HCT116 (cell line): ENCODE results near the gene GPHN. TPM values are rescaled to one million over a fixed set of nuclear protein-coding genes. Genes with fewer than 3 reads are reported as not detected.

Experiments
- ATAC-seq: fragments of 200-7000 bp; cut with Tn5 transposase; 2 replicates; pipeline ENCODE4 v1.9.1; 2020; ENCODE audit warnings: mild to moderate bottlenecking, moderate library complexity
- BruUV-seq: library from RNA; stranded (reverse); fragments of 400-500 nt; replicated peaks from 2 replicates; lab custom pipeline; 2021; lab: Mats Ljungman, UMichigan
- CTCF ChIA-PET: fragments of 300-600 bp; sonication (Branson Sonifier 250); formaldehyde crosslinking; loops from one replicate; lab custom pipeline; 2021; ENCODE audit warnings: antibody characterized with exemption; lab: Charles Lee
- POLR2A ChIA-PET: fragments of 300-600, 350-600 bp; sonication (Branson Sonifier 250); formaldehyde crosslinking; loops from one replicate; lab custom pipeline; 2021; ENCODE audit warnings: antibody characterized with exemption; lab: Charles Lee
- RAD21 ChIA-PET, 2 experiments: fragments of 300-600 bp; sonication (Branson Sonifier 250); formaldehyde crosslinking; loops; one replicate each; lab custom pipeline; 2023; ENCODE audit warnings: low total read pairs in 2 of 2; ENCODE audit not compliant: uncharacterized antibody in 2 of 2, unreplicated experiment in 2 of 2, low non-redundant PET in 1 of 2; lab: Charles Lee
- DNase-seq: peaks from one replicate; pipeline ENCODE4 v3.0.0-alpha.2; 2010; ENCODE audit warnings: low read depth, low spot score
- H2AFZ ChIP-seq: fragments of 200-600 bp; shearing (Covaris generic), sonication (generic); 2 replicates; pipeline ENCODE4 v1.6.1; 2017; ENCODE audit warnings: low read depth, mixed run types, mixed read lengths, antibody characterized with exemption, low read length; ENCODE audit not compliant: poor library complexity, severe bottlenecking
- H3K27ac ChIP-seq: 2 replicates; pipeline ENCODE4 v1.5.1; 2012; ENCODE audit warnings: low read depth, low read length
- H3K27me3 ChIP-seq: fragments of 200-600 bp; sonication (generic); 2 replicates; pipeline ENCODE4 v1.6.1; 2016; ENCODE audit warnings: mixed run types, low read length, mixed read lengths; ENCODE audit not compliant: insufficient read depth
- H3K36me3 ChIP-seq, 2 experiments: fragments of 200-500 bp in 1 of 2; fragments of 200-600 bp in 1 of 2; sonication (Bioruptor generic) in 1 of 2; sonication (generic) in 1 of 2; 2 replicates each; pipeline versions ENCODE4 v1.5.1 to v1.6.1; 2014 to 2016; ENCODE audit warnings: low read length in 2 of 2, inconsistent platforms in 1 of 2, mixed read lengths in 1 of 2, mixed run types in 1 of 2; ENCODE audit not compliant: insufficient read depth in 2 of 2, control insufficient read depth in 1 of 2
- H3K4me1 ChIP-seq, 2 experiments: fragments of 200-600 bp in 1 of 2; sonication (generic) in 1 of 2; 2 replicates each; pipeline versions ENCODE4 v1.5.1 to v1.6.1; 2012 to 2017; ENCODE audit warnings: low read length in 2 of 2, inconsistent platforms in 1 of 2, mild to moderate bottlenecking in 1 of 2, mixed read lengths in 1 of 2, mixed run types in 1 of 2, moderate library complexity in 1 of 2; ENCODE audit not compliant: insufficient read depth in 2 of 2, control insufficient read depth in 1 of 2
- H3K4me2 ChIP-seq: fragments of 200-600 bp; sonication (generic); 2 replicates; pipeline ENCODE4 v1.6.1; 2017; ENCODE audit warnings: mixed run types, low read length, mixed read lengths
- H3K4me3 ChIP-seq, 2 experiments: fragments of 200-600 bp in 1 of 2; sonication (generic) in 1 of 2; replicated peaks in 1 of 2; 2 replicates each; pipeline ENCODE4 v1.5.1; 2011 to 2016; ENCODE audit warnings: low read length in 2 of 2, control low read depth in 1 of 2, low read depth in 1 of 2, mild to moderate bottlenecking in 1 of 2, mixed read lengths in 1 of 2, mixed run types in 1 of 2
- H3K79me2 ChIP-seq: fragments of 200-600 bp; sonication (generic); 2 replicates; pipeline ENCODE4 v1.6.1; 2017; ENCODE audit warnings: mild to moderate bottlenecking, mixed run types, low read length, moderate library complexity, mixed read lengths; ENCODE audit not compliant: insufficient read depth
- H3K9ac ChIP-seq: fragments of 200-600 bp; sonication (generic); 2 replicates; pipeline ENCODE4 v1.6.1; 2016; ENCODE audit warnings: low read length, mixed read lengths
- H3K9me2 ChIP-seq: fragments of 200-600 bp; sonication (generic), shearing (Covaris generic); 2 replicates; pipeline ENCODE4 v1.6.1; 2017; ENCODE audit warnings: mixed run types, mild to moderate bottlenecking, moderate library complexity; ENCODE audit not compliant: insufficient read depth
- H3K9me3 ChIP-seq, 2 experiments: fragments of 200-500 bp in 1 of 2; fragments of 200-600 bp in 1 of 2; sonication (Bioruptor generic) in 1 of 2; sonication (generic) in 1 of 2; 2 replicates each; pipeline ENCODE4 v1.6.1; 2014 to 2017; ENCODE audit warnings: low read length in 2 of 2, mixed read lengths in 2 of 2, inconsistent platforms in 1 of 2, low read depth in 1 of 2, mild to moderate bottlenecking in 1 of 2, mixed run types in 1 of 2, moderate library complexity in 1 of 2; ENCODE audit not compliant: control insufficient read depth in 1 of 2, insufficient read depth in 1 of 2
- H4K20me1 ChIP-seq: fragments of 200-600 bp; sonication (generic), shearing (Covaris generic); 2 replicates; pipeline ENCODE4 v1.6.1; 2017; ENCODE audit warnings: mixed run types, mild to moderate bottlenecking, moderate library complexity; ENCODE audit not compliant: insufficient read depth
- CEBPB ChIP-seq: IDR thresholded peaks from 2 replicates; pipeline ENCODE4 v1.6.1; 2012; ENCODE audit warnings: low read depth
- ELF1 ChIP-seq: IDR thresholded peaks from 2 replicates; pipeline ENCODE4 v1.6.1; 2012; ENCODE audit warnings: low read depth, borderline replicate concordance
- EZH2 ChIP-seq: fragments of 200-600 bp; sonication (generic); IDR thresholded peaks from 2 replicates; pipeline ENCODE4 v1.6.1; 2017; ENCODE audit warnings: antibody characterized with exemption, mixed run types
- FOSL1 ChIP-seq: IDR thresholded peaks from 2 replicates; pipeline ENCODE4 v1.6.1; 2012; ENCODE audit warnings: low read depth
- POLR2A ChIP-seq: IDR thresholded peaks from 2 replicates; pipeline ENCODE4 v1.7.0; 2011; ENCODE audit warnings: borderline replicate concordance; ENCODE audit not compliant: insufficient read depth, insufficient read length; ENCODE audit errors: extremely low read depth
- POLR2AphosphoS5 ChIP-seq: IDR thresholded peaks from 2 replicates; pipeline ENCODE4 v1.6.1; 2011; ENCODE audit warnings: mild to moderate bottlenecking, low read depth, low read length, moderate library complexity
- REST ChIP-seq: IDR thresholded peaks from 2 replicates; pipeline ENCODE4 v1.6.1; 2012; ENCODE audit warnings: low read depth
- SIN3A ChIP-seq: IDR thresholded peaks from 2 replicates; pipeline ENCODE4 v1.6.1; 2012; ENCODE audit warnings: low read depth
- ZFX ChIP-seq: fragments of 450-650 bp; IDR thresholded peaks from 2 replicates; pipeline ENCODE4 v1.6.1; 2017
- intact Hi-C: fragments of 100-400 bp; cut with micrococcal nuclease; formaldehyde crosslinking; loops from 2 replicates; pipeline ENCODE4 v1.10.0; 2022
- total RNA-seq: library from RNA; stranded (reverse); gene quantifications from one replicate; pipeline ENCODE4 v1.2.1, GENCODE V29; 2021; ENCODE audit not compliant: unreplicated experiment

GPHN gene
- total RNA-seq, 1 experiment from 2014 or later = 43.8 TPM

- Histone ChIP-seq H3K9me3 (peaks cover 3 to 6% of the 10 kb centered on the region in 2 experiments; a peak in 2 of 4 replicates), H3K4me3 (no peak overlapping the region), H2AFZ (no peak overlapping the region), H3K79me2 (no peaks in the 10 kb centered on the region), H4K20me1 (no peaks in the 10 kb centered on the region), H3K9ac (no peak overlapping the region), H3K27me3 (no peaks in the 10 kb centered on the region), H3K27ac (no peak overlapping the region), H3K4me2 (no peak overlapping the region), H3K4me1 (no peaks in the 10 kb centered on the region)
- DNase-seq (no peak), ATAC-seq (no peak)
- ChIA-PET POLR2A (no interaction called here), CTCF (no interaction called here)
- intact Hi-C loops = no loop called here
- no peak for TF ChIP-seq EZH2
- no peak for TF ChIP-seq ELF1
- no peak for TF ChIP-seq FOSL1
- TF ChIP-seq CEBPB = no peak
- TF ChIP-seq SIN3A = no peak
- TF ChIP-seq ZFX = no peak
- TF ChIP-seq POLR2A = no peak
- no peak for TF ChIP-seq POLR2AphosphoS5
- TF ChIP-seq REST = no peak
- TF ChIP-seq, all 23 proteins: peak for 0
- Histone ChIP-seq H3K36me3 (no peaks in the 10 kb centered on the region), H3K9me2 (no peaks in the 10 kb centered on the region)
- no TSS peak for BruUV-seq
- RAD21 ChIA-PET = no interaction called here
These were observed 227.9 kb downstream of the GPHN start for GRCh38 chr14:66735853-66736252.
